Panc1 (cell line): ENCODE results near the gene DNMT3A.

Experiments
- CTCF ChIP-seq: fragments of 450-650 bp; IDR thresholded peaks from 2 replicates; pipeline ENCODE4 v1.5.1; 2017; ENCODE audit warnings: mild to moderate bottlenecking
- POLR2AphosphoS5 ChIP-seq: IDR thresholded peaks from 2 replicates; pipeline ENCODE4 v1.6.1; 2012; ENCODE audit warnings: mild to moderate bottlenecking, low read depth, low read length, moderate library complexity
- REST ChIP-seq, 2 experiments: IDR thresholded peaks; 2 replicates each; pipeline ENCODE4 v1.6.1; 2011 to 2012; ENCODE audit warnings: low read depth in 2 of 2, control low read depth in 1 of 2, low read length in 1 of 2, mild to moderate bottlenecking in 1 of 2, moderate library complexity in 1 of 2; ENCODE audit not compliant: insufficient read depth in 1 of 2
- SIN3A ChIP-seq: IDR thresholded peaks from 2 replicates; pipeline ENCODE4 v1.6.1; 2012; ENCODE audit warnings: low read depth, mild to moderate bottlenecking, low read length, moderate library complexity, borderline replicate concordance; ENCODE audit not compliant: insufficient read depth
- TCF7L2 ChIP-seq: IDR thresholded peaks from 2 replicates; pipeline ENCODE4 v1.6.1; 2011; ENCODE audit warnings: mild to moderate bottlenecking, low read depth, low read length, inconsistent platforms

- no peak for TF ChIP-seq POLR2AphosphoS5
- TF ChIP-seq CTCF, result no peak
- no peak for TF ChIP-seq REST (IDR thresholded peaks at IDR 0.05; ENCODE audit: insufficient read depth in 1 of 2, low read depth in 2 of 2, low read length in 1 of 2)
- no peak for TF ChIP-seq SIN3A
- no peak for TF ChIP-seq TCF7L2
Measured at GRCh38 chr2:25389161-25389560, 47.4 kb upstream of the DNMT3A start.
